HCT116 (cell line): Measurements from ENCODE around the gene FRK.

Source experiments
- CEBPB ChIP-seq: IDR thresholded peaks from 2 replicates; pipeline ENCODE4 v1.6.1; 2012; ENCODE audit warnings: low read depth
- CTCF ChIP-seq, 3 experiments: fragments of 200-600 bp in 1 of 3; sonication (generic) in 1 of 3; IDR thresholded peaks in 2 of 3; conservative IDR thresholded peaks in 1 of 3; 2 replicates each; pipeline ENCODE4 v1.5.1; 2012 to 2017; ENCODE audit warnings: low read depth in 2 of 3, low read length in 2 of 3, antibody characterized with exemption in 1 of 3, borderline replicate concordance in 1 of 3, control low read depth in 1 of 3, mild to moderate bottlenecking in 1 of 3, mixed read lengths in 1 of 3, mixed run types in 1 of 3, moderate library complexity in 1 of 3; ENCODE audit not compliant: insufficient read depth in 1 of 3
- POLR2A ChIP-seq: IDR thresholded peaks from 2 replicates; pipeline ENCODE4 v1.7.0; 2011; ENCODE audit warnings: borderline replicate concordance; ENCODE audit not compliant: insufficient read depth, insufficient read length; ENCODE audit errors: extremely low read depth
- POLR2AphosphoS5 ChIP-seq: IDR thresholded peaks from 2 replicates; pipeline ENCODE4 v1.6.1; 2011; ENCODE audit warnings: mild to moderate bottlenecking, low read depth, low read length, moderate library complexity
- SP1 ChIP-seq: IDR thresholded peaks from 2 replicates; pipeline ENCODE4 v1.6.1; 2012; ENCODE audit warnings: low read depth
- YY1 ChIP-seq: IDR thresholded peaks from 2 replicates; pipeline ENCODE4 v1.6.1; 2011; ENCODE audit warnings: low read length, low read depth, moderate library complexity, mild to moderate bottlenecking; ENCODE audit not compliant: insufficient replicate concordance; ENCODE audit errors: extremely low read depth
- ZFX ChIP-seq: fragments of 450-650 bp; IDR thresholded peaks from 2 replicates; pipeline ENCODE4 v1.6.1; 2017
- ZNF274 ChIP-seq: fragments of 200-500 bp; sonication (Bioruptor generic); IDR thresholded peaks from 2 replicates; pipeline ENCODE4 v1.6.1; 2014; ENCODE audit warnings: mild to moderate bottlenecking, low read depth, low read length, inconsistent platforms
- TF ChIP-seq, protein P1 (sequence below): IDR thresholded peaks from 2 replicates; pipeline ENCODE4 v1.6.1; 2012
- TF ChIP-seq, protein P2 (sequence below): IDR thresholded peaks from 2 replicates; pipeline ENCODE4 v1.6.1; 2012

DNA sequence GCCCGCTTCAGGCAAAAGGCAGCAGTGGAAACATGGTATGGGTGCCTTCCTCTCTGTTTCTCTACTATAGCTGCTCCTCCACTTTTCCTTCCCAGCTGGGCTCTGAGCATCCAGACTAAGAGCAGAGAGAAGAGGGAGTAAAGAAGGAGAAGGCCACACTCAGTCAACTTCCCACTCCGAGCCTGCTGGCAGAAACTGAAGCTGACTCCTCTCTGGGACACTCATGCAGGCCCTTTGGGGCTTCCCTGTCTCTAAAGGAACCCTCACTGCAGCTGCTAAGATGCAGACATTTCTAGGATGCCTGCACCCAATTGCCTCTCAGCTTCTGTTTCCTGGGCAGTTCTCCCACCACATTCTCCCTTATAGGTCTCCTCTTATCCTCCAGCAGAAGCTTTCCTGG lies 88.9 kb downstream of the FRK start:
- TF ChIP-seq POLR2AphosphoS5 (no peak), SP1 (no peak), CTCF (IDR thresholded peaks at IDR 0.05 in 2 of 3, conservative IDR thresholded peaks at IDR 0.05 in 1 of 3; ENCODE audit: borderline replicate concordance in 1 of 3, insufficient read depth in 1 of 3, low read depth in 2 of 3, low read length in 2 of 3) (no peak), ZNF274 (no peak), ZFX (no peak), POLR2A (no peak), CEBPB (no peak), YY1 (no peak)
- TF ChIP-seq, protein P1, sequence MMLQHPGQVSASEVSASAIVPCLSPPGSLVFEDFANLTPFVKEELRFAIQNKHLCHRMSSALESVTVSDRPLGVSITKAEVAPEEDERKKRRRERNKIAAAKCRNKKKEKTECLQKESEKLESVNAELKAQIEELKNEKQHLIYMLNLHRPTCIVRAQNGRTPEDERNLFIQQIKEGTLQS = no peak
- TF ChIP-seq, protein P2, sequence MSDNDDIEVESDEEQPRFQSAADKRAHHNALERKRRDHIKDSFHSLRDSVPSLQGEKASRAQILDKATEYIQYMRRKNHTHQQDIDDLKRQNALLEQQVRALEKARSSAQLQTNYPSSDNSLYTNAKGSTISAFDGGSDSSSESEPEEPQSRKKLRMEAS = no peak
